Measurements from ENCODE around the gene MAGI1. TPM values are rescaled to one million over a fixed set of nuclear protein-coding genes. Genes with fewer than 3 reads are reported as not detected.

Gene MAGI1
- total and polyA plus RNA-seq, 2 donors (not counting 1 experiment from before 2014, with no cell fraction given), result 0.10 to 0.22 TPM

DNA sequence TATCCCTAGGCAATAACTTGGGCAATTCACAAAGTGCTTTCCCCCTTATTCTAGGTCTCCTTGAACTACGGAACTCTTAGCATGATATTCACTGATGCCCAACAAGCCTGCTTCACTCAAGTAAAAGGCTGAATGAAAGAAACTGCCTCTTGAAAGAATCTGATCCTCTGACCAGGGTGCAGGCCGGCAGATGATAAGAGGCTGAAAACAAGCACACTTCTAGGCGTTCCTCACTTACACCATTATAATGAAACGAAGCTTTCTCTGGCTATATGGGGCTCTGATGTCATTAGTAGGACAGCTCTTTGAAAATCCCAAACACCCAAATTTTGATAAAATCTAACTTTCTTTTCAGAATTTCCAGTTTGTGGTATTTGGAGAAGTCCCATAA is 28.4 kb downstream of the MAGI1 start:
- H3K4me1 ChIP-seq (ENCODE audit: control insufficient read depth in 2 of 2, insufficient read depth in 2 of 2, low read length in 2 of 2), result no peaks in the 10 kb centered on the region
- 100% methylated on average over 1 of the region's 4 CpGs for WGBS (ENCODE audit: insufficient coverage)
- CTCF ChIA-PET, result interaction anchor here (0.6 kb wide), 1 partner anchor 74 kb away, joined by 3 read pairs; no protein-coding TSS in a partner anchor
- DNase-seq, result no peak
- H3K27ac Mint-ChIP-seq, result no peak overlapping the region
- H3K4me2 ChIP-seq (replicated peaks; ENCODE audit: low read depth, low read length, poor library complexity, severe bottlenecking), result no peak overlapping the region
- H3K9me3 Mint-ChIP-seq (ENCODE audit: insufficient read depth), result no peaks in the 10 kb centered on the region
- H3K4me1 Mint-ChIP-seq, result no peaks in the 10 kb centered on the region
- H3K27me3 Mint-ChIP-seq, result peaks cover 13% of the 10 kb centered on the region
- POLR2A ChIA-PET, result no interaction called here
- no peak overlapping the region for H3K27ac ChIP-seq (ENCODE audit: low read length in 2 of 2)
- no peaks in the 10 kb centered on the region for H3K9me3 ChIP-seq (ENCODE audit: control extremely low read depth in 1 of 3, control insufficient read depth in 2 of 3, insufficient read depth in 1 of 3, low read length in 2 of 3)
- H2AFZ ChIP-seq (ENCODE audit: insufficient read depth, low read depth, low read length, poor library complexity, severe bottlenecking), result no peak overlapping the region
- no peak overlapping the region for H3K4me3 Mint-ChIP-seq
- no peaks in the 10 kb centered on the region for H3K79me2 ChIP-seq (ENCODE audit: control insufficient read depth, insufficient read depth, low read length)
- H4K20me1 ChIP-seq (ENCODE audit: control insufficient read depth, insufficient read depth, low read length, poor library complexity, severe bottlenecking), result no peaks in the 10 kb centered on the region
- intact Hi-C loops (cut with micrococcal nuclease), result no loop called here
- no peak for ATAC-seq (ENCODE audit: low read depth)
- no peak for TF ChIP-seq CTCF (IDR thresholded peaks at IDR 0.05)
- no peak for TF ChIP-seq EZH2 (IDR thresholded peaks at IDR 0.05; ENCODE audit: borderline replicate concordance, insufficient read depth, low read depth, low read length, poor library complexity, severe bottlenecking)
- no peaks in the 10 kb centered on the region for H3K27me3 ChIP-seq (replicated peaks in 1 of 4; ENCODE audit: control extremely low read depth in 1 of 4, control insufficient read depth in 3 of 4, insufficient read depth in 4 of 4, low read length in 3 of 4)
- H3K36me3 ChIP-seq (replicated peaks in 1 of 2; ENCODE audit: control extremely low read depth in 1 of 2, control insufficient read depth in 1 of 2, extremely low read depth in 1 of 2, insufficient read depth in 2 of 2, low read length in 1 of 2), result no peaks in the 10 kb centered on the region
- H3K4me3 ChIP-seq (ENCODE audit: control extremely low read depth in 1 of 5, extremely low read depth in 1 of 5, insufficient read depth in 1 of 5, low read depth in 2 of 5, low read length in 4 of 5), result no peak overlapping the region
- no peak overlapping the region for H3K9ac ChIP-seq (ENCODE audit: low read length)

- H3K36me3 ChIP-seq (replicated peaks in 1 of 2; ENCODE audit: control extremely low read depth in 1 of 2, control insufficient read depth in 1 of 2, extremely low read depth in 1 of 2, insufficient read depth in 2 of 2, low read length in 1 of 2), result no peaks in the 10 kb centered on the region
- DNase-seq, result no peak
- H3K4me2 ChIP-seq (replicated peaks; ENCODE audit: low read depth, low read length, poor library complexity, severe bottlenecking), result no peak overlapping the region
- H3K4me1 ChIP-seq (ENCODE audit: control insufficient read depth in 2 of 2, insufficient read depth in 2 of 2, low read length in 2 of 2), result no peaks in the 10 kb centered on the region
- no peaks in the 10 kb centered on the region for H4K20me1 ChIP-seq (ENCODE audit: control insufficient read depth, insufficient read depth, low read length, poor library complexity, severe bottlenecking)
- no peak overlapping the region for H3K27ac Mint-ChIP-seq
- peaks cover 13% of the 10 kb centered on the region for H3K27me3 Mint-ChIP-seq
- H3K9me3 ChIP-seq (ENCODE audit: control extremely low read depth in 1 of 3, control insufficient read depth in 2 of 3, insufficient read depth in 1 of 3, low read length in 2 of 3), result no peaks in the 10 kb centered on the region
- 99% methylated on average over 7 of the region's 7 CpGs for WGBS (ENCODE audit: insufficient coverage)
- no peak for ATAC-seq (ENCODE audit: low read depth)
- no peak for TF ChIP-seq EZH2 (IDR thresholded peaks at IDR 0.05; ENCODE audit: borderline replicate concordance, insufficient read depth, low read depth, low read length, poor library complexity, severe bottlenecking)
- no peak for TF ChIP-seq CTCF (IDR thresholded peaks at IDR 0.05)
- H3K79me2 ChIP-seq (ENCODE audit: control insufficient read depth, insufficient read depth, low read length), result no peaks in the 10 kb centered on the region
- H3K9ac ChIP-seq (ENCODE audit: low read length), result no peak overlapping the region
- no peaks in the 10 kb centered on the region for H3K4me1 Mint-ChIP-seq
- H3K9me3 Mint-ChIP-seq (ENCODE audit: insufficient read depth), result no peaks in the 10 kb centered on the region
- H3K4me3 Mint-ChIP-seq, result no peak overlapping the region
- H3K4me3 ChIP-seq (ENCODE audit: control extremely low read depth in 1 of 5, extremely low read depth in 1 of 5, insufficient read depth in 1 of 5, low read depth in 2 of 5, low read length in 4 of 5), result no peak overlapping the region
- no peak overlapping the region for H2AFZ ChIP-seq (ENCODE audit: insufficient read depth, low read depth, low read length, poor library complexity, severe bottlenecking)
- intact Hi-C loops (cut with micrococcal nuclease), result no loop called here
- no peak overlapping the region for H3K27ac ChIP-seq (ENCODE audit: low read length in 2 of 2)
- ChIA-PET CTCF (no interaction called here), POLR2A (no interaction called here)
- no peaks in the 10 kb centered on the region for H3K27me3 ChIP-seq (replicated peaks in 1 of 4; ENCODE audit: control extremely low read depth in 1 of 4, control insufficient read depth in 3 of 4, insufficient read depth in 4 of 4, low read length in 3 of 4)
Measured at GRCh38 chr3:66004244-66004643, 34.5 kb downstream of the MAGI1 start.
